ENCODE data around the gene AQP6.
A peak's percentile ranks its signal among the peaks of the same experiment; 100 is the strongest.

Gene AQP6

GRCh38 chr12:49957570-49957967, 15.2 kb upstream of the AQP6 start:
- no peak for DNase-seq

GRCh38 chr12:49959685-49960473, 12.9 kb upstream of the AQP6 start:
- DNase-seq, result no peak

- no peak for DNase-seq
These were observed 12.2 kb upstream of the AQP6 start for GRCh38 chr12:49960474-49961110.

- DNase-seq, result no peak
These were observed 11.4 kb upstream of the AQP6 start, which contains the start of gene AQP5 for GRCh38 chr12:49961111-49961922. Gene AQP5 (plus strand): TSS chr12:49961872. CDS start chr12:49962018, 146 bp downstream.

GRCh38 chr12:49961993-49962764, 10.6 kb upstream of the AQP6 start:
- DNase-seq, result no peak

- peak; percentile 49 for DNase-seq
These were observed 9.6 kb upstream of the AQP6 start for GRCh38 chr12:49962861-49963765.

GRCh38 chr12:49963976-49964815, 8.6 kb upstream of the AQP6 start:
- DNase-seq, result no peak

GRCh38 chr12:49964849-49965624, 7.7 kb upstream of the AQP6 start:
- DNase-seq, result no peak

- DNase-seq, result no peak
These were observed 6.9 kb upstream of the AQP6 start for GRCh38 chr12:49965836-49966235.

GRCh38 chr12:49966511-49967041, 6.2 kb upstream of the AQP6 start:
- DNase-seq, result no peak

- peak; percentile 81 for DNase-seq
These were observed 5.5 kb upstream of the AQP6 start for GRCh38 chr12:49967042-49967776.

GRCh38 chr12:49967777-49968250, 4.9 kb upstream of the AQP6 start:
- no peak for DNase-seq

GRCh38 chr12:49968471-49968870, 4.3 kb upstream of the AQP6 start:
- no peak for DNase-seq

GRCh38 chr12:49969027-49969426, 3.7 kb upstream of the AQP6 start:
- no peak for DNase-seq

GRCh38 chr12:49969651-49970429, 2.9 kb upstream of the AQP6 start:
- no peak for DNase-seq

- DNase-seq, result no peak
These were observed 2.1 kb upstream of the AQP6 start for GRCh38 chr12:49970658-49971057.

GRCh38 chr12:49971141-49971540, 1.6 kb upstream of the AQP6 start:
- no peak for DNase-seq

- DNase-seq, result no peak
These were observed 618 bp upstream of the AQP6 start for GRCh38 chr12:49972129-49972528.

All from NCI-H1092 treated with DMSO at 0.1 percent for 48 hours (cell line).